ENCODE data around the gene ALPP.
"Not testable (repeated sequence)": the region's sequence is repeated elsewhere in the genome, so short reads cannot be mapped to it uniquely, and the experiment has no call there.

The ALPP gene

GRCh38 chr2:232364806-232365594, 13.6 kb upstream of the ALPP start:
- DNase-seq = not testable (repeated sequence)

- no peak for DNase-seq
Observed at GRCh38 chr2:232365621-232366321, 12.8 kb upstream of the ALPP start.

GRCh38 chr2:232366461-232366860, 12.1 kb upstream of the ALPP start:
- not testable (repeated sequence) for DNase-seq

GRCh38 chr2:232367016-232367415, 11.5 kb upstream of the ALPP start:
- DNase-seq = no peak

GRCh38 chr2:232367591-232368233, 10.8 kb upstream of the ALPP start:
- no peak for DNase-seq

- no peak for DNase-seq
Observed at GRCh38 chr2:232368311-232368731, 10.2 kb upstream of the ALPP start.

GRCh38 chr2:232369126-232369951, 9.2 kb upstream of the ALPP start:
- DNase-seq = no peak

GRCh38 chr2:232370007-232370406, 8.5 kb upstream of the ALPP start:
- not testable (repeated sequence) for DNase-seq

- no peak for DNase-seq
Observed at GRCh38 chr2:232372231-232373208, 6.0 kb upstream of the ALPP start.

- no peak for DNase-seq
Observed at GRCh38 chr2:232374356-232374755, 4.2 kb upstream of the ALPP start.

GRCh38 chr2:232375164-232375563, 3.4 kb upstream of the ALPP start:
- no peak for DNase-seq

GRCh38 chr2:232376260-232376659, 2.3 kb upstream of the ALPP start:
- DNase-seq = no peak

GRCh38 chr2:232376713-232377112, 1.8 kb upstream of the ALPP start:
- DNase-seq = no peak

GRCh38 chr2:232377319-232377718, 1.2 kb upstream of the ALPP start:
- DNase-seq = no peak

GRCh38 chr2:232377841-232378734, 463 bp upstream of the ALPP start:
- no peak for DNase-seq

- DNase-seq = not testable (repeated sequence)
Observed at GRCh38 chr2:232379610-232380590, 1.3 kb downstream of the ALPP start.

- not testable (repeated sequence) for DNase-seq
Observed at GRCh38 chr2:232381204-232382031, 2.9 kb downstream of the ALPP start.
